Fibroblast of skin of abdomen (primary cell): ENCODE measurements around the gene VIP. TPM values are rescaled to one million over a fixed set of nuclear protein-coding genes. Genes with fewer than 3 reads are reported as not detected.
"Not testable (repeated sequence)": the region's sequence is repeated elsewhere in the genome, so short reads cannot be mapped to it uniquely, and the experiment has no call there.

Experiments used
- DNase-seq: peaks from one replicate; pipeline ENCODE4 v3.0.0-alpha.2; 2013
- polyA plus RNA-seq, 2 experiments: library from polyadenylated mRNA; unstranded; fragments of 120-200 nt; gene quantifications; one replicate each; pipeline ENCODE4 v1.2.1, GENCODE V29; 2013; ENCODE audit not compliant: insufficient read length in 2 of 2

Gene VIP
- polyA plus RNA-seq (2013, experiment 1 of 2; ENCODE audit: insufficient read length), result 0.13 TPM
- polyA plus RNA-seq (2013, experiment 2 of 2; ENCODE audit: insufficient read length), result 0.14 TPM

GRCh38 chr6:152750694-152751093, at the start of gene VIP:
VIP (plus strand) TSS chr6:152750797; CDS start chr6:152752178, 1,381 bp downstream.
- DNase-seq, result peak; percentile 50

- peak; percentile 72 for DNase-seq
Measured at GRCh38 chr6:152701081-152701862, 49.3 kb upstream of the VIP start.

- peak; percentile 21 for DNase-seq
Measured at GRCh38 chr6:152701863-152702401, 48.7 kb upstream of the VIP start.

- DNase-seq, result not testable (repeated sequence)
Measured at GRCh38 chr6:152703750-152704149, 46.8 kb upstream of the VIP start.

GRCh38 chr6:152705327-152705726, 45.3 kb upstream of the VIP start:
- DNase-seq, result no peak

- DNase-seq, result no peak
Measured at GRCh38 chr6:152716322-152716721, 34.3 kb upstream of the VIP start.

- DNase-seq, result peak; percentile 30
Measured at GRCh38 chr6:152720974-152721373, 29.6 kb upstream of the VIP start.

GRCh38 chr6:152721956-152722355, 28.6 kb upstream of the VIP start:
- no peak for DNase-seq

GRCh38 chr6:152723398-152723797, 27.2 kb upstream of the VIP start:
- peak; percentile 88 for DNase-seq

- no peak for DNase-seq
Measured at GRCh38 chr6:152726313-152726712, 24.3 kb upstream of the VIP start.

GRCh38 chr6:152727507-152727906, 23.1 kb upstream of the VIP start:
- DNase-seq, result no peak

GRCh38 chr6:152734630-152735029, 16.0 kb upstream of the VIP start:
- DNase-seq, result peak; percentile 6

- no peak for DNase-seq
Measured at GRCh38 chr6:152736687-152737273, 13.8 kb upstream of the VIP start.

GRCh38 chr6:152745509-152746171, 5.0 kb upstream of the VIP start:
- DNase-seq, result no peak

- DNase-seq, result peak; percentile 91
Measured at GRCh38 chr6:152746172-152746553, 4.4 kb upstream of the VIP start.

- peak; percentile 5 for DNase-seq
Measured at GRCh38 chr6:152748843-152749242, 1.8 kb upstream of the VIP start.

- no peak for DNase-seq
Measured at GRCh38 chr6:152749336-152749735, 1.3 kb upstream of the VIP start.

GRCh38 chr6:152765331-152765730, 14.7 kb downstream of the VIP start:
- no peak for DNase-seq

GRCh38 chr6:152769159-152769558, 18.6 kb downstream of the VIP start:
- no peak for DNase-seq

GRCh38 chr6:152769993-152770392, 19.4 kb downstream of the VIP start:
- no peak for DNase-seq

GRCh38 chr6:152771061-152771687, 20.6 kb downstream of the VIP start:
- no peak for DNase-seq

- no peak for DNase-seq
Measured at GRCh38 chr6:152775428-152775827, 24.8 kb downstream of the VIP start.

GRCh38 chr6:152776833-152777232, 26.2 kb downstream of the VIP start:
- DNase-seq, result no peak
